HepG2 (cell line): Measurements from ENCODE around the gene CSNK2A1. TPM values are rescaled to one million over a fixed set of nuclear protein-coding genes. Genes with fewer than 3 reads are reported as not detected.

ENCODE experiments used
- FUBP1 ChIP-seq: sonication (generic); formaldehyde crosslinking; IDR thresholded peaks from 2 replicates; pipeline ENCODE4 v1.5.1; 2020; ENCODE audit warnings: missing genetic modification reagents, mild to moderate bottlenecking, borderline replicate concordance
- HNRNPH1 ChIP-seq: fragments of 200-400 bp; formaldehyde crosslinking; optimal IDR thresholded peaks from 2 replicates; pipeline ENCODE3; 2017; ENCODE audit warnings: mild to moderate bottlenecking, low read depth, low read length
- KIAA2018 ChIP-seq: sonication (generic); formaldehyde crosslinking; IDR thresholded peaks from 2 replicates; pipeline ENCODE4 v1.5.0; 2020; ENCODE audit warnings: mild to moderate bottlenecking, missing genetic modification reagents, borderline replicate concordance
- MED13 ChIP-seq: sonication (generic); formaldehyde crosslinking; IDR thresholded peaks from 2 replicates; pipeline ENCODE4 v1.5.0; 2020; ENCODE audit warnings: missing genetic modification reagents
- MEIS1 ChIP-seq: sonication (generic); formaldehyde crosslinking; IDR thresholded peaks from 2 replicates; pipeline ENCODE4 v1.9.0; 2021; ENCODE audit warnings: mild to moderate bottlenecking, missing genetic modification reagents, moderate library complexity, borderline replicate concordance
- POGZ ChIP-seq: sonication (generic); formaldehyde crosslinking; IDR thresholded peaks from 2 replicates; pipeline ENCODE4 v1.4.0; 2020; ENCODE audit warnings: mild to moderate bottlenecking, missing genetic modification reagents
- RELA ChIP-seq: sonication (generic); formaldehyde crosslinking; IDR thresholded peaks from 2 replicates; pipeline ENCODE4 v1.4.0; 2020; ENCODE audit warnings: missing genetic modification reagents
- SCMH1 ChIP-seq: sonication (generic); formaldehyde crosslinking; IDR thresholded peaks from 2 replicates; pipeline ENCODE4 v1.9.0; 2021; ENCODE audit warnings: missing genetic modification reagents, mild to moderate bottlenecking, borderline replicate concordance
- TFE3 ChIP-seq: IDR thresholded peaks from 2 replicates; pipeline ENCODE4 v1.6.1; 2016
- ZNF225 ChIP-seq: sonication (generic); formaldehyde crosslinking; IDR thresholded peaks from 2 replicates; pipeline ENCODE4 v1.4.0; 2020; ENCODE audit warnings: mild to moderate bottlenecking, missing genetic modification reagents
- ZNF280D ChIP-seq: sonication (generic); formaldehyde crosslinking; IDR thresholded peaks from 2 replicates; pipeline ENCODE4 v1.5.1; 2020; ENCODE audit warnings: mild to moderate bottlenecking, missing genetic modification reagents
- ZNF709 ChIP-seq: sonication (generic); formaldehyde crosslinking; IDR thresholded peaks from 2 replicates; pipeline ENCODE4 v1.5.0; 2020; ENCODE audit warnings: mild to moderate bottlenecking, missing genetic modification reagents
- polyA plus RNA-seq, 8 experiments: library from polyadenylated mRNA; depleted of rRNA in 3 of 8; stranded (reverse) in 7 of 8; unstranded in 1 of 8; fragments of >200 nt; fragmentation: Illumina TruSeq in 4 of 8; extraction: Trizol in 4 of 8; gene quantifications; 2 replicates each; pipeline versions ENCODE4 v1.2.1 to v1.2.3, GENCODE V29; 2011 to 2016; ENCODE audit warnings: low read depth in 4 of 8, missing spikeins in 1 of 8, mixed read lengths in 1 of 8; ENCODE audit not compliant: insufficient read depth in 1 of 8
- total RNA-seq, 5 experiments: library from RNA; depleted of rRNA; stranded (reverse); fragments of >200 nt; fragmentation: Illumina TruSeq; extraction: Trizol; gene quantifications; 2 replicates each; pipeline ENCODE4 v1.2.3, GENCODE V29; 2016; ENCODE audit warnings: low read depth in 1 of 5

The CSNK2A1 gene
- total and polyA plus RNA-seq, 2 of the 13 experiments (the other 11 are each of a cell fraction or from before 2014, with no cell fraction given) = 153 to 231 TPM

- TF ChIP-seq ZNF225 = peak; percentile 93
- no peak; the same call in 1 of the 2 replicates for TF ChIP-seq MED13 (CRISPR knock-in tag)
- TF ChIP-seq KIAA2018 (CRISPR knock-in tag) = no peak
- TF ChIP-seq HNRNPH1 = no peak
- TF ChIP-seq ZNF709 (CRISPR knock-in tag) = no peak
- TF ChIP-seq TFE3 = no peak
- TF ChIP-seq ZNF280D (CRISPR knock-in tag) = peak; percentile 41; the same call in 1 of the 2 replicates
- peak; percentile 63; the same call in 1 of the 2 replicates for TF ChIP-seq POGZ (CRISPR knock-in tag)
- TF ChIP-seq MEIS1 (CRISPR knock-in tag) = peak; percentile 30; the same call in 1 of the 2 replicates
- no peak for TF ChIP-seq RELA
- no peak for TF ChIP-seq SCMH1
- no peak for TF ChIP-seq FUBP1 (CRISPR knock-in tag)
Measured at GRCh38 chr20:461254-462198, 82.1 kb downstream of the CSNK2A1 start (continued).
